GM12892 (cell line): ENCODE measurements around the gene LDLRAD3.

ENCODE experiments used
- POLR2A ChIP-seq: IDR thresholded peaks from 2 replicates; pipeline ENCODE4 v1.6.1; 2011; ENCODE audit warnings: low read depth, low read length, control low read depth
- POLR2AphosphoS5 ChIP-seq: IDR thresholded peaks from 2 replicates; pipeline ENCODE4 v1.6.1; 2011; ENCODE audit warnings: low read depth, low read length, control low read depth
- TAF1 ChIP-seq: IDR thresholded peaks from 2 replicates; pipeline ENCODE4 v1.6.1; 2011; ENCODE audit warnings: low read depth, mild to moderate bottlenecking, control low read depth, low read length, borderline replicate concordance

DNA sequence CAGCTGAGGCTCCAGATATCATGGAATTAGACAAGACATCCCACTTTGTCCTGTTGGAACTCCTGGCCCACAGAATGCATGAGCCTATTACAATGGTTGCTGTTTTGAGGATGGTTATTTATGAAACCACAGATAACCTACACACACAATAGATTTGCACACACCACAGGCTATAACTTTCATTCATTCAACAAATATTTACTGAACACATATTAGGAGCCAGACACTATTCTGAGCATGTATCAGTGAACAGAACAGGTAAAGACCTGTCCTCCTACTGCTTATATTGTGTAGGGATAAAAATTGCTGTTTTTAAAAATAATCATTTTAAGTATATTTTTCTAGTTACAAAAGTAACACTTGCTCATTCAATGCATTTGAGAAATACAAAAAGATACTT lies 13.4 kb upstream of the LDLRAD3 start:
- TF ChIP-seq POLR2AphosphoS5 = no peak
- TF ChIP-seq POLR2A = no peak
- TF ChIP-seq TAF1 = no peak
